GM12878 (cell line): ENCODE measurements around the gene RNF152. TPM values are rescaled to one million over a fixed set of nuclear protein-coding genes. Genes with fewer than 3 reads are reported as not detected.

Experiments
- ATAC-seq: fragments of 200-7000 bp; cut with Tn5 transposase; 3 replicates; pipeline ENCODE4 v1.9.1; 2020; ENCODE audit warnings: mild to moderate bottlenecking, moderate library complexity
- BruUV-seq: library from RNA; stranded (reverse); fragments of 400-500 nt; replicated peaks from 2 replicates; lab custom pipeline; 2021; lab: Mats Ljungman, UMichigan
- CTCF ChIA-PET: fragments of 300-600 bp; sonication (Branson Sonifier 250); formaldehyde crosslinking; extraction: SDS; loops from one replicate; lab custom pipeline; 2021; ENCODE audit warnings: inconsistent platforms; lab: Yijun Ruan, JAX
- POLR2A ChIA-PET: fragments of 350-600 bp; formaldehyde crosslinking; extraction: SDS; loops from one replicate; lab custom pipeline; 2021; ENCODE audit warnings: inconsistent platforms; lab: Charles Lee
- RAD21 ChIA-PET: fragments of 300-600 bp; sonication (Branson Sonifier 250); formaldehyde crosslinking; loops from one replicate; lab custom pipeline; 2023; ENCODE audit warnings: antibody characterized with exemption; ENCODE audit not compliant: unreplicated experiment; lab: Charles Lee
- SMC1A ChIA-PET: fragments of 300-600 bp; sonication (Branson Sonifier 250); formaldehyde crosslinking; loops from one replicate; lab custom pipeline; 2023; ENCODE audit not compliant: unreplicated experiment, uncharacterized antibody; lab: Charles Lee
- DNase-seq: peaks from one replicate; pipeline ENCODE4 v3.0.0-alpha.2; 2011; ENCODE audit warnings: low read depth, low spot score
- FAIRE-seq: peaks from 3 replicates; lab custom pipeline; 2011; peaks lifted over from hg19 to GRCh38; lab: Jason Lieb, UNC
- H2AFZ ChIP-seq: 2 replicates; pipeline ENCODE4 v1.6.0; 2011; ENCODE audit warnings: low read depth, low read length, control low read depth; ENCODE audit not compliant: control insufficient read depth
- H3K27ac ChIP-seq: 2 replicates; pipeline ENCODE4 v1.5.1; 2011; ENCODE audit warnings: control low read depth; ENCODE audit not compliant: control insufficient read depth, insufficient read depth
- H3K27me3 ChIP-seq, 2 experiments: replicated peaks in 1 of 2; 2 replicates each; pipeline versions ENCODE4 v1.6.0 to v1.6.1; 2011; ENCODE audit warnings: low read length in 1 of 2; ENCODE audit not compliant: control insufficient read depth in 2 of 2, insufficient read depth in 2 of 2
- H3K36me3 ChIP-seq, 2 experiments: 2 replicates each; pipeline ENCODE4 v1.5.1; 2011; ENCODE audit warnings: low read length in 1 of 2; ENCODE audit not compliant: control insufficient read depth in 2 of 2, insufficient read depth in 2 of 2
- H3K4me1 ChIP-seq: 2 replicates; pipeline ENCODE4 v1.6.1; 2011; ENCODE audit warnings: mild to moderate bottlenecking, low read length, moderate library complexity, mixed read lengths; ENCODE audit not compliant: control insufficient read depth, insufficient read depth
- H3K4me2 ChIP-seq: 2 replicates; pipeline ENCODE4 v1.6.0; 2011; ENCODE audit warnings: control low read depth; ENCODE audit not compliant: control insufficient read depth, insufficient read depth
- H3K4me3 ChIP-seq: fragments of 200-600 bp; sonication (generic); 2 replicates; pipeline ENCODE4 v1.5.1; 2016
- H3K79me2 ChIP-seq: 2 replicates; pipeline ENCODE4 v1.6.0; 2011; ENCODE audit warnings: low read length; ENCODE audit not compliant: control insufficient read depth, insufficient read depth
- H3K9ac ChIP-seq: 2 replicates; pipeline ENCODE4 v1.8.0; 2011; ENCODE audit warnings: low read length, control low read depth, mixed read lengths; ENCODE audit not compliant: control insufficient read depth, insufficient read depth
- H3K9me3 ChIP-seq: replicated peaks from 3 replicates; pipeline ENCODE4 v1.5.1; 2011; ENCODE audit warnings: mild to moderate bottlenecking, low read length; ENCODE audit not compliant: control insufficient read depth, insufficient read depth
- H4K20me1 ChIP-seq: 2 replicates; pipeline ENCODE4 v1.6.0; 2011; ENCODE audit not compliant: control insufficient read depth, insufficient read depth
- ATF7 ChIP-seq: fragments of 450-650 bp; IDR thresholded peaks from 2 replicates; pipeline ENCODE4 v1.6.1; 2016; ENCODE audit warnings: low read depth, mild to moderate bottlenecking
- BACH1 ChIP-seq: fragments of 450-650 bp; IDR thresholded peaks from 2 replicates; pipeline ENCODE4 v1.6.1; 2017; ENCODE audit warnings: mild to moderate bottlenecking, borderline replicate concordance
- BMI1 ChIP-seq: fragments of 450-650 bp; IDR thresholded peaks from 2 replicates; pipeline ENCODE4 v1.6.1; 2016; ENCODE audit warnings: mild to moderate bottlenecking, moderate library complexity, borderline replicate concordance
- ELK1 ChIP-seq: IDR thresholded peaks from 2 replicates; pipeline ENCODE4 v1.6.1; 2012; ENCODE audit warnings: low read depth, low read length, improper control_type of control experiment
- ETV6 ChIP-seq, 2 experiments: fragments of 450-650 bp in 1 of 2; IDR thresholded peaks in 1 of 2; conservative IDR thresholded peaks in 1 of 2; 2 replicates each; pipeline ENCODE4 v1.6.1; 2014; ENCODE audit warnings: antibody characterized with exemption in 1 of 2, borderline replicate concordance in 1 of 2, low read depth in 1 of 2, mild to moderate bottlenecking in 1 of 2, moderate library complexity in 1 of 2
- EZH2 ChIP-seq: IDR thresholded peaks from 2 replicates; pipeline ENCODE4 v1.6.1; 2012; ENCODE audit warnings: low read depth, mild to moderate bottlenecking, control low read depth, inconsistent platforms, low read length, borderline replicate concordance; ENCODE audit not compliant: control insufficient read depth
- NFYB ChIP-seq: IDR thresholded peaks from 2 replicates; pipeline ENCODE4 v1.6.1; 2011; ENCODE audit warnings: low read depth, mild to moderate bottlenecking, low read length, improper control_type of control experiment, moderate library complexity; ENCODE audit not compliant: insufficient read depth
- SIN3A ChIP-seq: IDR thresholded peaks from 2 replicates; pipeline ENCODE4 v1.6.1; 2012; ENCODE audit warnings: low read depth, low read length, improper control_type of control experiment
- TBL1XR1 ChIP-seq: IDR thresholded peaks from 2 replicates; pipeline ENCODE4 v1.6.1; 2012; ENCODE audit warnings: low read depth, low read length, improper control_type of control experiment
- TCF7 ChIP-seq: IDR thresholded peaks from 2 replicates; pipeline ENCODE4 v1.6.1; 2014; ENCODE audit warnings: antibody characterized with exemption, borderline replicate concordance
- ZNF207 ChIP-seq: fragments of 450-650 bp; IDR thresholded peaks from 2 replicates; pipeline ENCODE4 v1.6.1; 2014; ENCODE audit warnings: antibody characterized with exemption, mild to moderate bottlenecking, borderline replicate concordance
- ZNF687 ChIP-seq: fragments of 450-650 bp; IDR thresholded peaks from 2 replicates; pipeline ENCODE4 v1.6.1; 2017; ENCODE audit warnings: mild to moderate bottlenecking, moderate library complexity
- WGBS: methylation state at CpG from one replicate; pipeline ENCODE4 v1.1.6; 2016; ENCODE audit warnings: low lambda C conversion rate; ENCODE audit not compliant: insufficient replicate concordance, insufficient coverage; ENCODE audit errors: missing lambda C conversion rate; 5-methylcytosine and 5-hydroxymethylcytosine counted together
- in situ Hi-C: fragments of 300-500 bp; cut with MboI; formaldehyde crosslinking; loops from 9 replicates; pipeline ENCODE4 v1.14.3; 2018; ENCODE audit warnings: mixed read lengths
- intact Hi-C: fragments of 100-400 bp; cut with micrococcal nuclease; formaldehyde crosslinking; loops from one replicate; pipeline ENCODE4 v1.14.2; 2022; ENCODE audit not compliant: unreplicated experiment
- polyA plus RNA-seq, 11 experiments: library from polyadenylated mRNA; depleted of rRNA in 4 of 11; unstranded in 6 of 11; stranded (reverse) in 5 of 11; fragments of >200 nt; fragmentation: Nextera tagmentation in 4 of 11; fragmentation: Illumina TruSeq in 1 of 11; extraction: Ambion mirVana in 4 of 11; extraction: Trizol in 1 of 11; gene quantifications; 1 replicate in 1 of 11; 2 replicates in 10 of 11; pipeline versions ENCODE4 v1.2.1 to v1.2.3, GENCODE V29; 2011 to 2016; ENCODE audit warnings: inconsistent platforms in 2 of 11, missing spikeins in 2 of 11, low read depth in 1 of 11
- total RNA-seq, 4 experiments: library from RNA; depleted of rRNA in 3 of 4; stranded (reverse); fragments of >200 nt in 3 of 4; fragmentation: Illumina TruSeq in 1 of 4; extraction: Trizol in 1 of 4; gene quantifications; 2 replicates each; pipeline versions ENCODE4 v1.2.1 to v1.2.3, GENCODE V29; 2013 to 2021

RNF152 gene
- total and polyA plus RNA-seq, 10 of the 15 experiments (the other 5 are each of a cell fraction or from before 2014, with no cell fraction given) = under 0.01 to 0.07 (median 0.03) TPM; not detected in 7

DNA sequence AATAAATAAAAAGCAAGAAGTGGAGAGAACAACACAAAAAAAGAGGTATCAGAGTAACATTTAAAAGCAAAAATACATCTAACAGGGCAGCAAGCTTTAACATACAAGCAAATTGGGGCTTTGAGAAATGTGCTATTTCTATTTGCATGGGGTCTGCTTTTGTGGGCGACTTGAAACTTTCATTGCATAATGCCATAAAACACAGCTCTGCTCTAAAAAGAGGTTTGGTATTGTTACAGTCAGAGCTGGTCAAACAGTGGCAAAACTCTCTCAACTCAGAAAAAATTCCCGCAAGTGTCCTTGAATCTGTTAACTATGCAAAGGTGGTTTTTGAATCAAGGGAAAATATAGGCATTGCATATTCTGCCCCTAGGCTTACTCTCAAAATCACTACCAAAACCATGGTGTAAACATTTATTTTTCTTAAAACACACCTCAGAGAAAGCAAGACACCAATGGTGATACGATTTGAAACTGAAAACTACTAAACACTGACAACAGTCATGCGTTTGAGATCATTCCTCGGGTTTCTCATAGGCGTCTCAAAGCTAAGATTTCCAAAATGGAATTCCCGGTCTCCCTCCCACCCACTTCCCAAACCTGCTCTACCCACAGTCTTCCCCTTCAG is 45.5 kb downstream of the RNF152 start:
- TF ChIP-seq ZNF207 (no peak), NFYB (no peak), ZNF687 (no peak), TBL1XR1 (no peak), SIN3A (no peak), ATF7 (no peak), TCF7 (no peak), ETV6 (conservative IDR thresholded peaks at IDR 0.05 in 1 of 2, IDR thresholded peaks at IDR 0.05 in 1 of 2; ENCODE audit: borderline replicate concordance in 1 of 2, low read depth in 1 of 2) (no peak), ELK1 (no peak), BACH1 (no peak), EZH2 (no peak), BMI1 (no peak)
- in situ Hi-C loops (no loop called here), intact Hi-C loops (no loop called here)
- ChIA-PET RAD21 (no interaction called here), CTCF (no interaction called here), SMC1A (interaction anchor here (0.9 kb wide), 1 partner anchor 13 kb away, joined by 3 read pairs; no protein-coding TSS in a partner anchor), POLR2A (no interaction called here)
- Histone ChIP-seq H3K4me2 (no peak overlapping the region), H3K27ac (no peak overlapping the region), H4K20me1 (no peaks in the 10 kb centered on the region), H3K4me1 (no peaks in the 10 kb centered on the region), H3K4me3 (no peak overlapping the region), H3K36me3 (no peaks in the 10 kb centered on the region), H3K79me2 (no peaks in the 10 kb centered on the region), H3K9me3 (no peaks in the 10 kb centered on the region; the same call in 2 of the 3 replicates), H2AFZ (no peak overlapping the region), H3K27me3 (no peaks in the 10 kb centered on the region), H3K9ac (no peak overlapping the region)
- WGBS = 24% methylated on average over 7 of the region's 7 CpGs
- FAIRE-seq (no peak), DNase-seq (peak; percentile 16), ATAC-seq (peak; percentile 54)
- no TSS peak for BruUV-seq
